Thyroid gland (tissue), 4 donors: ENCODE data around the gene ZNF235. TPM values are rescaled to one million over a fixed set of nuclear protein-coding genes. Genes with fewer than 3 reads are reported as not detected.
"Not testable (repeated sequence)": the region's sequence is repeated elsewhere in the genome, so short reads cannot be mapped to it uniquely, and the experiment has no call there.

Experiments
- DNase-seq, 2 donors: peaks; one replicate each; pipeline ENCODE4 v3.0.0-alpha.2; 2019
- H3K27ac ChIP-seq, 3 donors: fragments of 200-600 bp; sonication (generic); 1 replicate in 2 of 3; 2 replicates in 1 of 3; pipeline ENCODE4 v1.5.1; 2016 to 2019; ENCODE audit warnings: mild to moderate bottlenecking in 1 of 3, moderate library complexity in 1 of 3
- H3K27me3 ChIP-seq: fragments of 200-600 bp; sonication (generic); one replicate; pipeline ENCODE4 v1.5.1; 2019
- H3K36me3 ChIP-seq, 2 donors: fragments of 200-600 bp; sonication (generic); one replicate each; pipeline ENCODE4 v1.5.1; 2016 to 2019
- H3K4me1 ChIP-seq, 2 donors: fragments of 200-600 bp; sonication (generic); one replicate each; pipeline ENCODE4 v1.5.1; 2017 to 2019
- H3K4me3 ChIP-seq, 3 donors: fragments of 200-600 bp; sonication (generic); replicated peaks in 1 of 3; 1 replicate in 2 of 3; 2 replicates in 1 of 3; pipeline ENCODE4 v1.5.1; 2016; ENCODE audit warnings: mild to moderate bottlenecking in 1 of 3
- H3K9me3 ChIP-seq: fragments of 200-600 bp; sonication (generic); one replicate; pipeline ENCODE4 v1.5.1; 2017
- POLR2A ChIP-seq, 2 donors: fragments of 450-650 bp; IDR thresholded peaks; one replicate each; pipeline ENCODE4 v1.6.1; 2017; ENCODE audit warnings: antibody characterized with exemption in 2 of 2, mild to moderate bottlenecking in 2 of 2, moderate library complexity in 1 of 2
- WGBS, 2 donors: methylation state at CpG; one replicate each; pipeline ENCODE4 v1.1.5; 2017; 5-methylcytosine and 5-hydroxymethylcytosine counted together
- intact Hi-C: fragments of 100-400 bp; cut with DNase I; formaldehyde crosslinking; loops from one replicate; pipeline ENCODE4 v1.15.1; 2023
- total RNA-seq, 4 donors: library from RNA; depleted of rRNA; stranded (reverse); fragments of >200 nt; gene quantifications; one replicate each; pipeline ENCODE4 v1.2.3, GENCODE V29; 2016
- TF ChIP-seq, protein P1 (sequence below), 6 experiments: fragments of 200-600 bp in 3 of 6; fragments of 450-650 bp in 3 of 6; sonication (generic) in 3 of 6; IDR thresholded peaks; one replicate each; pipeline ENCODE4 v1.5.1; 2016 to 2019; ENCODE audit warnings: antibody characterized with exemption in 6 of 6, mild to moderate bottlenecking in 2 of 6, inconsistent platforms in 1 of 6, moderate library complexity in 1 of 6

ZNF235 gene
- total RNA-seq, result 10 to 100 TPM in 3 of 4 donors, 1 to 10 TPM in 1; 7.3 to 17.7 (median 12.8) TPM

DNA sequence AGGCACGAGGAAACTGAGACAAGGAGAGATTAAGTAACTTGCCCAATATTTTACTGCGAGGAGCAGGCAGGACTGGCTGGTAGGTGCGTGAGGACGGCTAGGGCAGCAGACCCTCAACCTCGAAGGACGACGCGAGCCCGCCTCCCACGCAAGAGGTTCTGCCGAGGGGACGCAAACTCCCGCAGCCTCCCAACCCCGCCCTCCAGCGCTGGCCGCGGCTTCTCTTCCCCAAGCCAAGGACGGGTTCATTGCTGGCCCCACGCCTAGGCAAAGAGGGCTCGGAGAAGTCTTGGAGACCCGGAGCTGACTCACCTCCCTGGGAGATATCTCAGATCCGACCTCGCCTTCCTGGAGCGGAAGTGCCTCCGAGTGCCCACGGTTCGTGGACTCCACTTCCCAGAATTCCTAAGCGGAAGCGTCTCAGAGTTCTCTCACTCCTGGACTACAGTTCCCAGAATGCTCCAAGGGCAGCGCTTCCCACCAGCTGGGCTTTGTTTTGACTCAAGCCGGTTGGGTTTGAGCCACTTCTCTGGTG is at the start of gene ZNF235:
Gene ZNF235, minus strand, starts transcription at position 367 of the 535 bp plus-strand sequence. CDS start 1,621 bp downstream, outside the sequence.
- Histone ChIP-seq H3K4me1 (peaks cover 6% of the 10 kb centered on the region in 2 donors), H3K27me3 (no peaks in the 10 kb centered on the region), H3K4me3 (peak within 1 kb of the TSS; percentile 38 to 66 (median 52)), H3K9me3 (no peaks in the 10 kb centered on the region), H3K36me3 (peaks cover 4 to 12% of the 10 kb centered on the region in 2 donors), H3K27ac (peak within 1 kb of the TSS in 1 of 3 donors; percentile 61)
- DNase-seq, result peak; percentile 88 to 89
- TF ChIP-seq POLR2A (IDR thresholded peaks at IDR 0.05), result peak in 1 of 2 donors; percentile 47
- TF ChIP-seq, protein P1, sequence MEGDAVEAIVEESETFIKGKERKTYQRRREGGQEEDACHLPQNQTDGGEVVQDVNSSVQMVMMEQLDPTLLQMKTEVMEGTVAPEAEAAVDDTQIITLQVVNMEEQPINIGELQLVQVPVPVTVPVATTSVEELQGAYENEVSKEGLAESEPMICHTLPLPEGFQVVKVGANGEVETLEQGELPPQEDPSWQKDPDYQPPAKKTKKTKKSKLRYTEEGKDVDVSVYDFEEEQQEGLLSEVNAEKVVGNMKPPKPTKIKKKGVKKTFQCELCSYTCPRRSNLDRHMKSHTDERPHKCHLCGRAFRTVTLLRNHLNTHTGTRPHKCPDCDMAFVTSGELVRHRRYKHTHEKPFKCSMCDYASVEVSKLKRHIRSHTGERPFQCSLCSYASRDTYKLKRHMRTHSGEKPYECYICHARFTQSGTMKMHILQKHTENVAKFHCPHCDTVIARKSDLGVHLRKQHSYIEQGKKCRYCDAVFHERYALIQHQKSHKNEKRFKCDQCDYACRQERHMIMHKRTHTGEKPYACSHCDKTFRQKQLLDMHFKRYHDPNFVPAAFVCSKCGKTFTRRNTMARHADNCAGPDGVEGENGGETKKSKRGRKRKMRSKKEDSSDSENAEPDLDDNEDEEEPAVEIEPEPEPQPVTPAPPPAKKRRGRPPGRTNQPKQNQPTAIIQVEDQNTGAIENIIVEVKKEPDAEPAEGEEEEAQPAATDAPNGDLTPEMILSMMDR (IDR thresholded peaks at IDR 0.05), result no peak
- intact Hi-C loops, result loop anchor here (10.0 kb wide), 1 partner anchor 50 kb away; the partner anchor contains the start of gene ZNF112
- WGBS, 2 donors, result 0 to 1% methylated on average over 16 to 22 of the region's 31 CpGs

DNA sequence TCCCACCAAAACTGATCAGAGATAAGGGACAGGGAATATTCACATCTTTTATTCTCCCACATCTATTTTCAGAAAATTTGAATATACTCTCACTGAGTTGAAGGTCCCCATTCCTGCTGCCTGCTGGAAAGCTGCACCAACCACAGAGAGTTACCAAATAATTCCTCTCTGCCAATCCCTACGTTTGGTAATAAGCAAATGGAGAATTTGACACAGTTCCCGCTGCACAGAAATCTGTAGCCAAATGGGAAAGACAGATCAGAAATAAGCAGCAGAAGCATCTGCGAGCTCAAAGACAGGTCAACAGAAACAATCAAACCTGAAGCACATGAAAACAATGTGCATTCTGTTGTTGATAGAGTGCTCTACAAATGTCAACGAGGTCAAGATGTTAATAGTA is 41.7 kb upstream of the ZNF235 start:
- Histone ChIP-seq H3K4me1 (no peaks in the 10 kb centered on the region), H3K27ac (no peak overlapping the region), H3K4me3 (no peak overlapping the region), H3K36me3 (no peaks in the 10 kb centered on the region), H3K27me3 (no peaks in the 10 kb centered on the region), H3K9me3 (no peaks in the 10 kb centered on the region)
- 85 to 86% methylated on average over 4 of the region's 4 CpGs for whole genome bisulfite sequencing, 2 donors
- intact Hi-C loops, result no loop called here
- no peak for DNase-seq
- TF ChIP-seq, protein P1 (IDR thresholded peaks at IDR 0.05), result no peak
- no peak for TF ChIP-seq POLR2A (IDR thresholded peaks at IDR 0.05)

DNA sequence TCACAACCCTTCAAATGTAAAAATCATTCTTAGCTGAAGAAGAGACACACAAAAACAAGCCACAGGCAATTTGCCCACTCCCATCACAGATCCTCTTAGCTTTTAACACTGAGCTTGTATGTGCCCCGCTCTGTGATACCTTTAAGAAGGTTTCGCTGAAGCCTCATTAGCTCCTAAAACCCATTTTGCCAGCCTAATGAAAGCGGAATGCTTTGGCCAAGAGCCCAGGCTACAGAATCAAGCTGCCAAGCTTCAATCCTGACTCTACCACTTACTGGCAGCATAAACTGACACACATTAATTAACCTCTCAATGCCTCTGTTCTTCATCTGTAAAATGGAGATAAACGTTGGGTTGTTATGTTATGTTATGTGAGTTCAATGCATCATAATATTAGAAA is 41.1 kb upstream of the ZNF235 start:
- Histone ChIP-seq H3K27ac (no peak overlapping the region), H3K36me3 (no peaks in the 10 kb centered on the region), H3K27me3 (no peaks in the 10 kb centered on the region), H3K9me3 (no peaks in the 10 kb centered on the region), H3K4me3 (no peak overlapping the region), H3K4me1 (no peaks in the 10 kb centered on the region)
- no peak for TF ChIP-seq POLR2A (IDR thresholded peaks at IDR 0.05)
- TF ChIP-seq, protein P1 (IDR thresholded peaks at IDR 0.05), result no peak
- WGBS, 2 donors, result 88 to 92% methylated on average over 4 of the region's 4 CpGs
- DNase-seq, result no peak
- intact Hi-C loops, result no loop called here

DNA sequence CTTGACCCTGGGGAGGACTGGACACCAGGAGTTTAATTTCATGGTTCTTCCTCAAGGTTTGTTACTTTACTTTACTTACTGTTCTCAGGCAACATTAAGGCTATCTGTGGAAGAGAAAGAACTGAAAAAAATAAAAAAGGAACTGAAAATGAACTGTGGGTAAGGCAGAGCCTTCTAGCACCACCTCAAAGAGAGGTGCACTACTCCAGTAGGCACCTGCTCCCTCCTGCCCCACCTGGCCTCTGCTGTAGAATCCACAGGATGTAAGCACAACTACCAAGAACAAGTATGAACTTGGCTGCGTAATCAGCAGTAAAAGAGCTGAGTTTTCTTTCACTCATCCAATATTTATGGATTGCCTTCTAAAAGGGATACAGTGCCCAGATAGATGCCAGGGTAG is 39.4 kb upstream of the ZNF235 start:
- Histone ChIP-seq H3K4me1 (no peaks in the 10 kb centered on the region), H3K9me3 (no peaks in the 10 kb centered on the region), H3K36me3 (peaks cover 11 to 14% of the 10 kb centered on the region in 2 donors), H3K4me3 (no peak overlapping the region), H3K27ac (no peak overlapping the region), H3K27me3 (no peaks in the 10 kb centered on the region)
- 32 to 96% methylated on average over 1 of the region's 1 CpG for WGBS, 2 donors
- DNase-seq, result no peak
- intact Hi-C loops, result no loop called here
- TF ChIP-seq POLR2A (IDR thresholded peaks at IDR 0.05), result no peak
- TF ChIP-seq, protein P1 (IDR thresholded peaks at IDR 0.05), result no peak

DNA sequence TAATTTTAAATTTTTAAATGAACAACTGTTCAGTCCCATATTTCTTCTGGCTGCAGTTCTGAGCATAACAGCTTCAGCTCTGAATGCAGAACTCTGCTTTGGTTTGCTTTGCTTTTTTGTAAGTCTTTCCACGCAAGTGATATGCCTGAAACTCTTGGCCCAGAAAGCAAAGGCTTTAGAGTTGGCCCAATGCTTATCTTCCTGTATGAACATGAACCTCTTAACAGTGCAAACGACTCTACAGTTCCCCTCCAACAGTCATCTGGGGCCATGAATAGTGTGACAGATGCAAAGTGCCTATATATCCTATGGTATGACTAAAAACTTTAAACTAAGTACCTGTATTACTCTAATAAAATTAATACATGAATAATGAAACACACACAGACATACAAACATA is 37.0 kb upstream of the ZNF235 start:
- TF ChIP-seq, protein P1 (IDR thresholded peaks at IDR 0.05), result no peak
- TF ChIP-seq POLR2A (IDR thresholded peaks at IDR 0.05), result no peak
- 85 to 89% methylated on average over 2 of the region's 2 CpGs for WGBS, 2 donors
- H3K4me3 ChIP-seq, result no peak overlapping the region
- intact Hi-C loops, result no loop called here
- H3K27ac ChIP-seq, result no peak overlapping the region
- no peaks in the 10 kb centered on the region for H3K4me1 ChIP-seq
- no peak for DNase-seq
- no peaks in the 10 kb centered on the region for H3K27me3 ChIP-seq
- H3K9me3 ChIP-seq, result no peaks in the 10 kb centered on the region
- peaks cover 20 to 24% of the 10 kb centered on the region in 2 donors for H3K36me3 ChIP-seq

DNA sequence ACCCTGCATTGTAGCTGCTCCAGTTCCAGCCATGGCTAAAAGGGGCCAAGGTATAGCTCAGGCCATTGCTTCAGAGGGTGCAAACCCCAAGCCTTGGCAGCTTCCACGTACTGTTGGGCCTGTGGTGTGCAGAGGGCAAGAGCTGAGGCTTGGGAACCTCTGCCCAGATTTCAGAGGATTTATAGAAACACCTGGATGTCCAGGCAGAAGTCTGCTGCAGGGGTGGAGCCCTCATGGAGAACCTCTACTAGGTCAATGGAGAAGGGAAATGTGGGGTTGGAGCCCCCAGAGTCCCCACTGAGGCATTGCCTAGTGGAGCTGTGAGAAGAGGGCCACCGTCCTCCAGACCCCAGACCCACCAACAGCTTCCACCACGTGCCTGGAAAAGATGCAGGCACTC is 29.8 kb upstream of the ZNF235 start:
- DNase-seq, H3K27me3 ChIP-seq, H3K9me3 ChIP-seq, H3K27ac ChIP-seq, intact Hi-C loops, H3K4me1 ChIP-seq, H3K4me3 ChIP-seq: not testable (repeated sequence)
- WGBS, 2 donors, result 77 to 91% methylated on average over 3 of the region's 3 CpGs
- H3K36me3 ChIP-seq, result peaks cover 73 to 74% of the 10 kb centered on the region in 2 donors
